Measurements from ENCODE around the gene SORT1.
A peak's percentile ranks its signal among the peaks of the same experiment; 100 is the strongest.

Gene SORT1

DNA sequence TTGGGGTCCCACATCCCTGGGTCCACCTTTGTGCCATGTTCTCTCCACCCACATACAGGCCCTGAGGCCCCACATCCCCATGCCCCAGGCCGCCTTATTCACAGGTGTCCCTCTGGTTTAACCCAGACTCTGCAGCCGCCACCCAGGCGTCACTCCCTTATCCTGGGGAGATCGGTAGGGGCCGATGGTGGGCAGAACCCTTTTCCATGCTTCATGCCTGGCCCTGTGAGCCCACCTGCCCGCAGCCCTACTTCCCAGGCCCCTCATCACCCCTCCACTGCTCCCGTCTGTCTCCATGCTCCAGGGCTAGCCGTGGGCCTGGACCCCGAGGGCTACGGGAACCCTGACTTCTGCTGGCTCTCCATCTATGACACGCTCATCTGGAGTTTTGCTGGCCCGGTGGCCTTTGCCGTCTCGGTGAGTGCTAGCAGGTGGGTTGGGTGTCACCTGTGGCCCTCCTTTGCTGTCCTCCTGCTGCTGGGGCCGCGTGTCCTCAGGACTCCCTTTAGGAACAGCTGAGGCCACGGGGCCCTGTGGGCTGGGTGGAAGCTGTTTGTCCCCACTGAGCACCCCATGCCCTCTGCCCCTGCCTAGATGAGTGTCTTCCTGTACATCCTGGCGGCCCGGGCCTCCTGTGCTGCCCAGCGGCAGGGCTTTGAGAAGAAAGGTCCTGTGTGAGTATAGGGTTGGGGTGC, 126.9 kb downstream of the SORT1 start:
- no peak for DNase-seq (ENCODE audit: low spot score)
- Mint-ChIP-seq H3K9me3 (no peaks in the 10 kb centered on the region), H3K4me3 (no peak overlapping the region), H3K4me1 (ENCODE audit: low read depth) (no peaks in the 10 kb centered on the region), H3K36me3 (ENCODE audit: low read depth) (no peaks in the 10 kb centered on the region), H3K27me3 (ENCODE audit: low read depth) (no peaks in the 10 kb centered on the region), H3K27ac (no peak overlapping the region)

DNA sequence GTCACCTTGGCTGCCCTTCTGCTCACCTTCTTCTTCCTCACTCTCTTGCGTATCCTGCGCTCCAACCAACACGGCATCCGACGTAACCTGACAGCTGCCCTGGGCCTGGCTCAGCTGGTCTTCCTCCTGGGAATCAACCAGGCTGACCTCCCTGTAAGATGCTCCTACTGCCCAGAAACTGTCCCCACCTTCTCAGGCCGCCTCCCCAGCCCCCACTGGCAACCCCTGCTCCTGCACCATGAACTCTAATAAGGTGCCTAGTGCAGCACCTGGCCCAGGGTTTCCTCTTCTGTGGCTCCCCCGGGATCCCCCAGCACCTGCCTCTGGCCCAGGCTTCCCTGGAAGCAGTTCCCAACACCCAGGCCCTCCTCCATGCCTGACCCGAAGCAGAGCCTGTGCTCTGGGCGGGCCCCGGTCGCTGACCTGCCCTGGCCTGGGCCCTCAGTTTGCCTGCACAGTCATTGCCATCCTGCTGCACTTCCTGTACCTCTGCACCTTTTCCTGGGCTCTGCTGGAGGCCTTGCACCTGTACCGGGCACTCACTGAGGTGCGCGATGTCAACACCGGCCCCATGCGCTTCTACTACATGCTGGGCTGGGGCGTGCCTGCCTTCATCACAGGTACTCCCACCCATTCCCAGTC, 127.6 kb downstream of the SORT1 start:
- no peak overlapping the region for H3K27ac Mint-ChIP-seq
- no peaks in the 10 kb centered on the region for H3K4me1 Mint-ChIP-seq (ENCODE audit: low read depth)
- H3K4me3 Mint-ChIP-seq = no peak overlapping the region
- H3K27me3 Mint-ChIP-seq (ENCODE audit: low read depth) = no peaks in the 10 kb centered on the region
- no peaks in the 10 kb centered on the region for H3K36me3 Mint-ChIP-seq (ENCODE audit: low read depth)
- no peak for DNase-seq (ENCODE audit: low spot score)
- no peaks in the 10 kb centered on the region for H3K9me3 Mint-ChIP-seq

DNA sequence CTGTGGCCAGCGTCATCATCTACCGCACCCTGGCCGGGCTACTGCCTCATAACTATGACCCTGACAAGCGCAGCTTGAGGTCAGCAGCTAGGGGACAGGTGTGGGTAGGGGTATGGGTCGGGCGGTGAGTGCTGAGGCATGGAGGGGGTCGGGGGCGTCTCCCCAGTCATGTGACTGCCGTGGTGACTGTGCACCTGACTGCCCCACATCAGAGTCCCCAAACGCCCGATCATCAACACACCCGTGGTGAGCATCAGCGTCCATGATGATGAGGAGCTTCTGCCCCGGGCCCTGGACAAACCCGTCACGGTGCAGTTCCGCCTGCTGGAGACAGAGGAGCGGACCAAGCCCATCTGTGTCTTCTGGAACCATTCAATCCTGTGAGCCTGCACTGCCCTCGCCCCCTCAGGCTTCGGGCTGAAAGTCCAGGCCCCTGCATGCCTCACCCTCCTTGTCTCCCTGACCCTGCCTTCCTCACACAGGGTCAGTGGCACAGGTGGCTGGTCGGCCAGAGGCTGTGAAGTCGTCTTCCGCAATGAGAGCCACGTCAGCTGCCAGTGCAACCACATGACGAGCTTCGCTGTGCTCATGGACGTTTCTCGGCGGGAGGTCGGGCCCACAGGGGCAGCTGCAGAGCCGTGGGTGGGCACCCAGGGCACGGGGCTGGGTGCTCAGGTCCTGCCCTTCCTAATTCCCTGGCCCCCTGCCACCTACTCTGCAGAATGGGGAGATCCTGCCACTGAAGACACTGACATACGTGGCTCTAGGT, 128.3 kb downstream of the SORT1 start:
- no peak overlapping the region for H3K27ac Mint-ChIP-seq
- H3K4me3 Mint-ChIP-seq = no peak overlapping the region
- H3K27me3 Mint-ChIP-seq (ENCODE audit: low read depth) = no peaks in the 10 kb centered on the region
- no peaks in the 10 kb centered on the region for H3K4me1 Mint-ChIP-seq (ENCODE audit: low read depth)
- DNase-seq (ENCODE audit: low spot score) = no peak
- H3K9me3 Mint-ChIP-seq = no peaks in the 10 kb centered on the region
- H3K36me3 Mint-ChIP-seq (ENCODE audit: low read depth) = no peaks in the 10 kb centered on the region

DNA sequence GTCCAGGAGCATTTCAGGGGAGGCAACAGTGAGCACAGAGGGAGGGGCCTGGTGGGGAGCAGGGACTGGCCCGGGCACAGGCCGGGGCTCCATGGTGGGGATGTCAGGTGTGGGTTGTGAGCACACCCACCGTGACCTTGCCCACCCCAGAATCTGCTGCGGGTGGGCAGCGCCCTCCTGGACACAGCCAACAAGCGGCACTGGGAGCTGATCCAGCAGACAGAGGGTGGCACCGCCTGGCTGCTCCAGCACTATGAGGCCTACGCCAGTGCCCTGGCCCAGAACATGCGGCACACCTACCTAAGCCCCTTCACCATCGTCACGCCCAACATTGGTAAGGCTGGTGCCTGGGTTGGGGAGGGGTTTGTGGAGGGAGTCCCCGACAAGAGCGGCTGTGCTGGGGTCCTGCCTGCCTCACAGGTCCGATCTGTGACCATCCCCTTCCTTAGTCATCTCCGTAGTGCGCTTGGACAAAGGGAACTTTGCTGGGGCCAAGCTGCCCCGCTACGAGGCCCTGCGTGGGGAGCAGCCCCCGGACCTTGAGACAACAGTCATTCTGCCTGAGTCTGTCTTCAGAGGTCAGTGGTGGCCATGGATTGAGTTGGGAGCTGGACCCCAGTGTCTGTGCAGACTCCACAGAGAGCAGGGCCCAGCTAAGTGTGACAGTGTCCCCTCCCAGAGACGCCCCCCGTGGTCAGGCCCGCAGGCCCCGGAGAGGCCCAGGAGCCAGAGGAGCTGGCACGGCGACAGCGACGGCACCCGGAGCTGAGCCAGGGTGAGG, 129.1 kb downstream of the SORT1 start:
- no peak overlapping the region for H3K27ac Mint-ChIP-seq
- H3K9me3 Mint-ChIP-seq = no peaks in the 10 kb centered on the region
- no peaks in the 10 kb centered on the region for H3K36me3 Mint-ChIP-seq (ENCODE audit: low read depth)
- DNase-seq (ENCODE audit: low spot score) = no peak
- H3K27me3 Mint-ChIP-seq (ENCODE audit: low read depth) = no peaks in the 10 kb centered on the region
- H3K4me1 Mint-ChIP-seq (ENCODE audit: low read depth) = no peaks in the 10 kb centered on the region
- no peak overlapping the region for H3K4me3 Mint-ChIP-seq

DNA sequence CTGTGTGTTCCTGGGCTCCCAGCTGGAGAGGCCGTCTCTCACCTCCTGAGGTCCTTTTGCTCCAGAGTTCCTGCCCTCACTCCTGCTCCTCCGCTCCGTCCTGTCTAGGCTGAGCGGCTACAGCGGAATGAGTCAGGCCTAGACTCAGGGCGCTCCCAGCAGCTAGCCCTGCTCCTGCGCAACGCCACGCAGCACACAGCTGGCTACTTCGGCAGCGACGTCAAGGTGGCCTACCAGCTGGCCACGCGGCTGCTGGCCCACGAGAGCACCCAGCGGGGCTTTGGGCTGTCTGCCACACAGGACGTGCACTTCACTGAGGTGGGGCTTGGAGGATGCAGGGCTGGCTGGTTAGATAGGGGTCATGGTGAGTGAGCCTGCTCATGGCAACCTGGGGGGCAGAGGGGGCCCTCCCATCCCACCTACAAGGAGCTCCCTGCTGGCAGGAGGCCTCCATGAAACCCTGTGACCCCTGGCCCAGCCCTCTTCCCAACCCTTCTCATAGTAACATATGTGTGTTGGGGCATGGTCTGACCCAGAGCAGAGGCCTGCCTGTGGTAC, 129.9 kb downstream of the SORT1 start:
- Mint-ChIP-seq H3K9me3 (no peaks in the 10 kb centered on the region), H3K4me1 (ENCODE audit: low read depth) (peaks cover 2% of the 10 kb centered on the region), H3K27me3 (ENCODE audit: low read depth) (no peaks in the 10 kb centered on the region), H3K27ac (no peak overlapping the region), H3K4me3 (no peak overlapping the region), H3K36me3 (ENCODE audit: low read depth) (no peaks in the 10 kb centered on the region)
- DNase-seq (ENCODE audit: low spot score) = no peak

DNA sequence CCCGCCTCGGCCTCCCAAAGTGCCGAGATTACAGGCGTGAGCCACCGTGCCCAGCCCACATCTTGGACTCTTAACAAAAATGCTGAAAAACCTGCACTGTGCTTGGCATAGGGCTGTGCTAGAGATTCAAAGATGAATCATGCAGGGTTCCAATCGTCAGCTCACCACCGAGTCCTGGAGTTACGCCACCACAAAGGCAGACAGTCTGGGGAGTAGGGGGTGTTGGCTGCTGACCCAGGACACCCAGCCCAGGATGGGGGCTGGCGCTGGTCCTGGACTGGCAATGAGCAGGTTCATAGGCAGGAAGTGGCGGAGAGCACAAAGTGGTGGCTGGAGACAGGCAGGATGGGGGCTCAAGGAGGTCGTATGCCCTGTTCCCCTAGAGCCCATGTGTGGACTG, 130.8 kb downstream of the SORT1 start:
- H3K4me3 Mint-ChIP-seq = no peak overlapping the region

DNA sequence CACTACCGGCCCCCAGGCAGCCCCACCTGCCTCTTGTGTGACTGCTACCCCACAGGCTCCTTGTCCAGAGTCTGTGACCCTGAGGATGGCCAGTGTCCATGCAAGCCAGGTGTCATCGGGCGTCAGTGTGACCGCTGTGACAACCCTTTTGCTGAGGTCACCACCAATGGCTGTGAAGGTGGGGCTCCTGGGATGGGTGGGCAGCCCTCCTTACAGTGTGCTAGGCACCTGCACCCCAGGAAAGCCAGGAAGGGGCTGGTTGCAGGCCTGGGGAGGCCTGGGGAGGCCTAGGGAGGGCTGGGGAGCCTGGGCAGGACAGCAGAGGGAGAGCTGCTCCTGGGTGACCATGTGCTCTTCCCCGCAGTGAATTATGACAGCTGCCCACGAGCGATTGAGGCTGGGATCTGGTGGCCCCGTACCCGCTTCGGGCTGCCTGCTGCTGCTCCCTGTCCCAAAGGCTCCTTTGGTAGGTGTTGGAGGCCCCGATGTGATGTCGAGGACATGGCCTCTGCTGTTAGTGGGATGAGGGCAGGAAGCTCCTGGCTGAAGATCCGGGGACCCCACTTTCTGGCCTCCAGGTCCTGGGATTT, 131.9 kb downstream of the SORT1 start:
- no peak for DNase-seq (ENCODE audit: low spot score)
- Mint-ChIP-seq H3K27me3 (ENCODE audit: low read depth) (no peaks in the 10 kb centered on the region), H3K36me3 (ENCODE audit: low read depth) (no peaks in the 10 kb centered on the region), H3K27ac (no peak overlapping the region), H3K9me3 (no peaks in the 10 kb centered on the region), H3K4me1 (ENCODE audit: low read depth) (peaks cover 2% of the 10 kb centered on the region), H3K4me3 (no peak overlapping the region)

More for the DNA sequence above, 130.8 kb downstream of the SORT1 start:
- DNase-seq (ENCODE audit: low spot score) = no peak
- Mint-ChIP-seq H3K9me3 (no peaks in the 10 kb centered on the region), H3K4me1 (ENCODE audit: low read depth) (peaks cover 2% of the 10 kb centered on the region), H3K27ac (no peak overlapping the region), H3K36me3 (ENCODE audit: low read depth) (no peaks in the 10 kb centered on the region), H3K27me3 (ENCODE audit: low read depth) (no peaks in the 10 kb centered on the region)

DNA sequence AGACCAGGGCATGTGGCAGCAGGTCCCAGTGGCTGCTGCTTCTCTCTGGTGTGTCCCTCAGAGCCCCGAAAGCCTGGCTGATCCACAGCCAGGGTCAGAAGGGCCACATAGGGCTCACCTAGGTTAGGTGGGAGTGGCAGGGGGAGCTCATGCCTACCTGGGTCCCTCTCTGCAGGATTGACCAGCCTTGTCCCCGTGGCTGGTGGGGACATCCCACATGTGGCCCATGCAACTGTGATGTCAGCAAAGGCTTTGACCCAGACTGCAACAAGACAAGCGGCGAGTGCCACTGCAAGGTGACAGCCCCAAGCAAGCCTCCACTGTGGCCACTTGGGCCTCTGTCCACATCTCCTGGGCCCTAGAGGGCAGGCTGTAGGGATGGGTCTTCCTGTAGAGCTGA, 132.7 kb downstream of the SORT1 start:
- Mint-ChIP-seq H3K36me3 (ENCODE audit: low read depth) (no peaks in the 10 kb centered on the region), H3K27me3 (ENCODE audit: low read depth) (no peaks in the 10 kb centered on the region), H3K9me3 (no peaks in the 10 kb centered on the region), H3K4me1 (ENCODE audit: low read depth) (peaks cover 2% of the 10 kb centered on the region), H3K4me3 (no peak overlapping the region), H3K27ac (no peak overlapping the region)
- DNase-seq (ENCODE audit: low spot score) = no peak

DNA sequence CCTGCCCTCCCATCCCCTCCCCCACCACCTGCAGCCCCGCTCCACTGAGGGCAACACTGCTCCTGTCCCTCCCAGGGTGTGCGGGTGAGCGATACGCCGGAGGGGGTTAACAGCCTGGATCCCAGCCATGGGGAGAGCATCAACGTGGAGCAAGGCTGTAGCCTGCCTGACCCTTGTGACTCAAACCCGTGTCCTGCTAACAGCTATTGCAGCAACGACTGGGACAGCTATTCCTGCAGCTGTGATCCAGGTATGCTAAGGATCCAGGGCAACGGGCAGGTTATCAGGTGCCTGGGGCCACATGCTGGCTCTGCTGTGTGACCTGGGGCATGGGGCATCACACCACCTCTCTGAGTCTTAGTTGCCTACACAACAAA, 133.4 kb downstream of the SORT1 start:
- Mint-ChIP-seq H3K9me3 (no peaks in the 10 kb centered on the region), H3K4me3 (no peak overlapping the region), H3K36me3 (ENCODE audit: low read depth) (no peaks in the 10 kb centered on the region), H3K27ac (no peak overlapping the region), H3K4me1 (ENCODE audit: low read depth) (peaks cover 2% of the 10 kb centered on the region), H3K27me3 (ENCODE audit: low read depth) (no peaks in the 10 kb centered on the region)
- DNase-seq (ENCODE audit: low spot score) = no peak

DNA sequence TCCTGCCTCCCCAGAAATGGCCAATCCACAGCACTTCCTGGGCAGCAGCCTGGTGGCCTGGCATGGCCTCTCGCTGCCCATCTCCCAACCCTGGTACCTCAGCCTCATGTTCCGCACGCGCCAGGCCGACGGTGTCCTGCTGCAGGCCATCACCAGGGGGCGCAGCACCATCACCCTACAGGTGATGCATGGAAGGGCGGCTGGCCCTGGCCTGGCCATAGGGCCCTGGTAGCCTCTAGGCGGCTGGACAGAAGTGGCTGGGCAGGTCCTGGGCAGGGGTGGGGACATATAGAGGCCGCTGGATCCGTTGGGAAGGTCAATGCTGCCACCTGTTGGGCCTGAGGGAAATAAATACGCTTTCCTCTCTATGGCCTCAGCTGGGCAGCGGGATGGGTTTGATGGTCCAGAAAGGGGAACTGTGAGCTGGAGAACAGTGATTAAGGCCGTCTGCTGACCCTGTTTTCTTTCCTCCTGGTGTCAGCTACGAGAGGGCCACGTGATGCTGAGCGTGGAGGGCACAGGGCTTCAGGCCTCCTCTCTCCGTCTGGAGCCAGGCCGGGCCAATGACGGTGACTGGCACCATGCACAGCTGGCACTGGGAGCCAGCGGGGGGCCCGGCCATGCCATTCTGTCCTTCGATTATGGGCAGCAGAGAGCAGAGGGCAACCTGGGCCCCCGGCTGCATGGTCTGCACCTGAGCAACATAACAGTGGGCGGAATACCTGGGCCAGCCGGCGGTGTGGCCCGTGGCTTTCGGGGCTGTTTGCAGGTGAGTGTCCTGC, 133.9 kb downstream of the SORT1 start:
- DNase-seq (ENCODE audit: low spot score) = peak; percentile 74
- H3K4me3 Mint-ChIP-seq = no peak overlapping the region
- H3K27me3 Mint-ChIP-seq (ENCODE audit: low read depth) = no peaks in the 10 kb centered on the region
- peaks cover 2% of the 10 kb centered on the region for H3K4me1 Mint-ChIP-seq (ENCODE audit: low read depth)
- no peaks in the 10 kb centered on the region for H3K9me3 Mint-ChIP-seq
- H3K36me3 Mint-ChIP-seq (ENCODE audit: low read depth) = no peaks in the 10 kb centered on the region
- H3K27ac Mint-ChIP-seq = peak overlapping the region; percentile 21

DNA sequence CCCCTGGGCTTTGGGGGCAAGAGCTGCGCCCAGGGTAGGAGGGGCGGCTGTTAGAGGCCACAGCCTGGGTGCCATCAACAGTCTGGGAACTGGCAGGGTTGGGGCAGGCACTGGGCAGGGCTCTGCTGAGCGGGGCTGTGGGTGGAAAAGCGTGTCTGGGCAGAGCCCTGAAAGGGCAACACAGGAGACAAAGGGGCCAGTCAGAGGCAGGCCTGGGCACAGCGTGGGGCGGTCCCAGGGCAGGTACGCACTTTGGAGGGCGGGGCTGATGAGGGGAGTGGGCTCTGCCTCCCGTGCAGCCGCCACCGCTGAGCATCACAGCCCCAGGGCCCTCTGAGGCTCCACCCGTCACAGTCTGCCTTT, 134.5 kb downstream of the SORT1 start:
- Mint-ChIP-seq H3K36me3 (ENCODE audit: low read depth) (no peaks in the 10 kb centered on the region), H3K27me3 (ENCODE audit: low read depth) (no peaks in the 10 kb centered on the region), H3K4me1 (ENCODE audit: low read depth) (peaks cover 2% of the 10 kb centered on the region), H3K9me3 (no peaks in the 10 kb centered on the region), H3K27ac (no peak overlapping the region), H3K4me3 (no peak overlapping the region)
- DNase-seq (ENCODE audit: low spot score) = no peak

DNA sequence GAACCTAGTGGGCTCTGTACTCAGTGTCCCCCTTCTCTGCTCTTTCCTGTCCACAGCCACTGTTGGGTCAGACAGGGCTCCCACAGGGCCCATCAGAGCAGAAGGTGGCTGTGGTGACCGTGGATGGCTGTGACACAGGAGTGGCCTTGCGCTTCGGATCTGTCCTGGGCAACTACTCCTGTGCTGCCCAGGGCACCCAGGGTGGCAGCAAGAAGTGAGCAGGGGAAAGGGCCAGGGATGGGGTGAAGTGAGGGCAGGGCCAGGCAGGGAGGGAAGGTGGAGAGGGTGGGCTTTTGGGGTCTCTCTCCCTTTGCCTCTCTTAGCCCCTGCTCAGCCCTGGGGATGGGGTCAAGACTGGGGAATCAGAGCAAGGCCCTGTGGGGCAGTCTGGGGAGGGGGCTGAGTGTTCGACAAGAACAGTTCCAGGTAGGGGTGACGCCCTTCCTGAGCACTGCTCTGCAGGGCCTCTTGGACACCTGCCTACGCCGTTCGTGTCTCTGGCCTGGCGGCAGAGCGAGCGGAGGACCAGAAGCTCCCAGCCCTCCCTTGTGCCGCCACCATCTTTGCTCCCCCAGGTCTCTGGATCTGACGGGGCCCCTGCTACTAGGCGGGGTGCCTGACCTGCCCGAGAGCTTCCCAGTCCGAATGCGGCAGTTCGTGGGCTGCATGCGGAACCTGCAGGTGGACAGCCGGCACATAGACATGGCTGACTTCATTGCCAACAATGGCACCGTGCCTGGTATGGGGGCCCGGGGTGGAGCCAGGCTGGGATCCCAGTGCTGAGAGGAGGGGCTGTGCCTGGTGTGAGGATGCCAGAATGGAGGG, 135.3 kb downstream of the SORT1 start:
- no peaks in the 10 kb centered on the region for H3K9me3 Mint-ChIP-seq
- H3K27me3 Mint-ChIP-seq (ENCODE audit: low read depth) = no peaks in the 10 kb centered on the region
- H3K36me3 Mint-ChIP-seq (ENCODE audit: low read depth) = no peaks in the 10 kb centered on the region
- H3K4me1 Mint-ChIP-seq (ENCODE audit: low read depth) = peaks cover 2% of the 10 kb centered on the region
- no peak for DNase-seq (ENCODE audit: low spot score)
- H3K27ac Mint-ChIP-seq = no peak overlapping the region
- H3K4me3 Mint-ChIP-seq = no peak overlapping the region
